Lung microvascular endothelial cell (primary cell): Measurements from ENCODE around the gene GRPEL2. TPM values are rescaled to one million over a fixed set of nuclear protein-coding genes. Genes with fewer than 3 reads are reported as not detected.
A peak's percentile ranks its signal among the peaks of the same experiment; 100 is the strongest.

Experiments
- DNase-seq, 2 donors: peaks; one replicate each; pipeline versions ENCODE4 v3.0.0 to v3.0.0-alpha.2; 2010; ENCODE audit warnings: low read depth in 2 of 2
- total RNA-seq: library from RNA; depleted of rRNA; stranded (reverse); fragments of >200 nt; gene quantifications from 2 replicates; pipeline ENCODE4 v1.2.1, GENCODE V29; 2014

Gene GRPEL2
- 39.7 and 128 TPM in 2 replicates for total RNA-seq

- DNase-seq = peak; percentile 92 to 93
Observed at GRCh38 chr5:149345147-149345891, at the start of gene GRPEL2. Gene GRPEL2, plus strand, starts transcription at chr5:149345499. Its CDS starts 41 bp downstream, at chr5:149345540.

DNA sequence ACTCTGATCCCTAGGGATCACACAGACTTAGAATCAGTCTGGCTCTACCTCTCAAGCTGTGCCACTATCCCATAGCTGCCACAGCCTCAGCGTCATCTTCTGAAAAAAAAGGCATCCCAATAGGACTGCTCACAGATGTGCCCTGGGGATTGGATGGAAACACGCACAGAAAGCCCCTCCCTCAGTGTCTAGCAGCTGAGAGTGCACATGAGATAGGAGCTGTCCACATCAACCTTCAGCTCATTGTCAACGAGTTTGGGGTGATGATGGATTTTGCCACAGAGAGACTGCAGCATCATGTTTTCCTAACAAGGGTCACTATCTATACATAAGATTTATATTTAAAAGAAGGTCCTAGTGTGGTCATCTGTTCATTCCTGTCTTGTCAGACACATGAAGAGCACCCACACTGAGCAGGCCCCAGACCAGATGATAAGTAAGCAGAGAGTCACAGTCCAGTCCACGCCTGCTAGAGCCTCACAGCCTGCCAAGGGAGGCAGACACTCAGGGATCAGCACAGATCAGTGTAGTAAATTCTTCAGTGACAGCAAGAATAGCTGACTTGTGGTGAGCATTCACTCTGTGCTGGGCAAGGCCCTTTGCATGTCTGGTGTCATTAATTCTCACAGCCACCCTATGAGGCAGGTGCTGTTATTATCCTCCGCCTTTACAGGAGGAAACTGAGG lies 47.8 kb upstream of the GRPEL2 start:
- peak in 1 of 2 donors; percentile 62 for DNase-seq

- no peak for DNase-seq
Observed at GRCh38 chr5:149298163-149298562, 47.1 kb upstream of the GRPEL2 start.

DNA sequence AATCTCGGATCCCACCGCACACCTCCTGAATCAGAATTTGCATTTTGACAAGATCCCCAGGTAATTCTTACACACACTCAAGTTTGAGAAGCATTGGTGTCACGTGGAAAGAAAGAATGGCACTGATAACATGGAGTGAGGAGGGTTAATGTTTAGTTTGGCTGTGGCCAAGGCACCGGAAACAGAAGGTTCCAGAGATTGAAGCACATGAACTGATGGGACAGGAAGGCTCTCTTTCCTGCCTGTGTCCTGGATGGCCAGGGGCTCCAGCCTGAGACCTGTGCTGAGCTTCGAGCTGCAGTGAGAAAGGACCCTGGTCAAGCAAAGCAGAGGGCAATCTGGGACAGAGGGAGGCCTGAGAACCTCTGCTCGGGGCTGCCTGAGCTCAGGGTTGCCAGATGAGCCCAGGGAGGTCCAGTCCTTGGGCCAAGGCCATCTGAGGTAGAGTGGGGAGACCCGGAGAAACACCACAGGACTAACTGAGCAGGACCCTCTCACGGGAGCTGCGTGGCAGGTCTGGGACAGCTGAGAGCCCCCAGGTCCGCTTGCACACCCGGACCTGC lies 46.4 kb upstream of the GRPEL2 start:
- peak; percentile 88 to 97 for DNase-seq

DNA sequence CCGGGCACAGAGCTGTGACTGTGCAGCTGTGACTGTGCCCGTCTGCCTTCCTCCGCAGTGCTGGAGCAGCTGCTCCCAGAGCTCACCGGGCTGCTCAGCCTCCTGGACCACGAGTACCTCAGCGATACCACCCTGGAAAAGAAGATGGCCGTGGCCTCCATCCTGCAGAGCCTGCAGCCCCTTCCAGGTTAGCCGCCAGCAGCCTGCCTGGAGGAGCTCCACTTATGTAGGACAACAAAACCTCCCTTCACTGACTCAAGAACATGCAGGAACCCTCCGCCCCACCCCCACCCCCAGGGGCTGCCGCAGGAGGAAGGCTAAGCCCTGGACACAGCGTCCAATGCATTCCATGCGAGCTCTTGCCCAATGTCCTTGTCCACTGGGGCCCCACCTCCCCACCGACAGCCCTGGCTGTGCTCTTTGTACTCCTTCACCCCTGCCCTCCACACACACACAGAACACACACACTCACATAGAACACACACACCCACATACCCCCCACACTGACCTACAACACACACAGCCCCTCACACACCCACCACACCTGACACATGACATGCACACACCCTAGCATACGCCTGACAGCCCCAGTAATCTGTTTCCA lies 45.7 kb upstream of the GRPEL2 start:
- DNase-seq = no peak

GRCh38 chr5:149300441-149300840 lies 44.9 kb upstream of the GRPEL2 start:
- no peak for DNase-seq

DNA sequence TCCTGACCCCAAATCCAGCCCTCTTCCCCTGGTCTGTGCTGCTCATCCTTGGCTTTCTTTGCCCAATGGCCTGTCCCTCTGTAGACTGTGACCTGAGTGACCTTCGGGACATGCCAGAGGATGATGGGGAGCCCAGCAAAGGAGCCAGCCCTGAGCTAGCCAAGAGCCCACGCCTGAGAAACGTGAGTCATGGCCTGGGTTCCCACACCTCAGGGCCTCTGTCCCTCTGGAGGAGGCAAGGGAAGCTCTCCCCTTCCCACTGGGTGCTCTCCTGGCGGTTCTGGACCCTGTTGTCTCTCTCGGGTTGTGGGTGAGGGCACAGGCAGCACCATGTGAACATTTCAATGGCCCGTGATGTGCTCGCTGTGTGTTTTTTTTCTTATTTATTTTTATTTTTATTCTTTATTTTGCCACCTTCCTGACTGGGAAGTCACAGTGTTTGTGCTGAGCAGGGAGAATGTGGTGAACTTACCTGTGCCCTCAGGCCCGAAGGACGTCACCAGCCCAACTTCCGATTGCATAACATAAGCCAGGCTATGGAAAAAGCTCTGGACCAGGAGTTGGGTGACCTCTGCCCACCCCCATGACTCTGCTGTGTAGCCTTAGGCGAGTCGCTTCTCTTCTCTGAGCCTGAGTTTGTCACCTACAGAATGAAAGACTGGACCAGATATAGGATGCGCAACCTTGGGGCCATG lies 44.1 kb upstream of the GRPEL2 start:
- DNase-seq = peak in 1 of 2 donors; percentile 74

- no peak for DNase-seq
Observed at GRCh38 chr5:149301744-149302380, 43.4 kb upstream of the GRPEL2 start.

GRCh38 chr5:149302641-149303040 lies 42.7 kb upstream of the GRPEL2 start:
- DNase-seq = no peak

GRCh38 chr5:149303210-149303609 lies 42.1 kb upstream of the GRPEL2 start:
- DNase-seq = no peak

DNA sequence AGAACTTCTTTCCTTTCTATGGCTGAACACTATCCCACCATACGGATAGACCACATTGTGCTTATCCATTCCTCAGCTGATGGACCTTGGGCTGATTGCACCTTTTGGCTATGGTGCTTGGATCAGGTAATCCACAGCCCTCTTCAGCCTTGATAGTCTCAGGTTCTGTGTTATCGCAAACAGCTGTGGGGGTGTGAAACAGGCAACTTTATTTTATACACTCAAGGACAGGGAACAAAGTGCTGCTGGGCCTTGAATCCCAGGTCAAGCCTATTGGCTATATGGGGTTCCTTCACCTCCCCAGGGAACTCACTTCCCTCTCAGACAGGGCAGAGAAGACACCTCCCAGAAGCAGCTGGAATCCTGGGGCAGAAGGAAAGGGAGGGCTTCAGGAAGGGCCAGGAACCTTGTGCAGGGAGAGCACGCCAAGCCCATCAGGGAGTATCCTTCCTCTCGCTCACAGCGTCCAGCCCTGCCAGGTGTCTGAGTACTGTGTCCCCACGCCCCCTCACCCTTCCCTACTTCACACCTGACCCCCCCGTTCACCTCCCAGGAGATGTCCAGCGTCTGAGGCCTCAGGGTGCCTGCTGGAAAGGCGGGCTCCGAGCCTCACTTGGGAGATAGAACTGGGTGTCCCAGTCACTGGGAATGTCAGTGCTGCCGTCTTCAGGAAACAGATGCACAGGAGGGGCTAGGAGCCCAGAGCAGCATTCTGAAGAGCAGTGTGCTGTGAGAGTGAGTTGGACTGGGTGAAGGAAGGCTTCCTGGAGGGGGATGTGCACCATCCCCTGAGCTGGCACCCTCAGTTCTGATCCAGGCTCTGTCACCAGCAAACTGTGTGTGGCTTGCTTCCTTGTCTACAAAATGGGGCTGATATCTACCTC lies 40.9 kb upstream of the GRPEL2 start:
- peak in 1 of 2 donors; percentile 60 for DNase-seq

GRCh38 chr5:149309354-149309753 lies 35.9 kb upstream of the GRPEL2 start:
- no peak for DNase-seq

GRCh38 chr5:149310488-149310887 lies 34.8 kb upstream of the GRPEL2 start:
- no peak for DNase-seq

DNA sequence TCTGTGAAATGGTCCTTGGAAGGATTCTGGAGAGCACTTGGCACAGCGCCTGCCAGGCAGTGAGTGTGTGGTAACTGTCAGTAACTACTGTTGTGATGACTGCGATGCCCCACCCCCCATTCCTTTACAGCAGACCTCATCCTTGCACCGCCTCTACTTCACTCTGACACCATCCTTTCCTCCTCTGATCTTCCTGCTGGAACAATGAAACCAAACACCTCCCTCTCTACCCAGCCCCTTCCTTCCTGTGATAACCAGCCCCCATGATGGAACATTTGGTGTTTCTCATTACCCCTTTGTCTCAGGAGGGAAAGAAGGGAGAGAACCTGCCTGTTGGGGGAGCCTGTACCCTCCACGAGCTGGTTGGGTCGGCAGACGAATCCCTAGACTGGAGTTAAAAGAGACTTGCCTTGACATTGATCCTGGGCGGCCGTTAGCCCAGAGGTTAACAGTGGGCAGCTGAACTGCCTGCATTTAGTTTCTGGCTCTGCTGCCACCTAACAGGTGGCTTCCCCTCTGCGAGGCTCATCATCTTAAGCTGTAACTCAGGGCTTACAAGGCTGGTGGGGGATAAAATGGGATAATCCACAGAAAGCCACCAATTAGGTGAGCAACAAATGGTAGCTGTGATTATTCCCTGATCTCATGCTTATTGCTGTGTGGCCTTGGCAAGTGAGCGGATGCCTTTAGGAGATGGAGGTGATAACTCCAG lies 34.2 kb upstream of the GRPEL2 start:
- peak; percentile 85 to 93 for DNase-seq

DNA sequence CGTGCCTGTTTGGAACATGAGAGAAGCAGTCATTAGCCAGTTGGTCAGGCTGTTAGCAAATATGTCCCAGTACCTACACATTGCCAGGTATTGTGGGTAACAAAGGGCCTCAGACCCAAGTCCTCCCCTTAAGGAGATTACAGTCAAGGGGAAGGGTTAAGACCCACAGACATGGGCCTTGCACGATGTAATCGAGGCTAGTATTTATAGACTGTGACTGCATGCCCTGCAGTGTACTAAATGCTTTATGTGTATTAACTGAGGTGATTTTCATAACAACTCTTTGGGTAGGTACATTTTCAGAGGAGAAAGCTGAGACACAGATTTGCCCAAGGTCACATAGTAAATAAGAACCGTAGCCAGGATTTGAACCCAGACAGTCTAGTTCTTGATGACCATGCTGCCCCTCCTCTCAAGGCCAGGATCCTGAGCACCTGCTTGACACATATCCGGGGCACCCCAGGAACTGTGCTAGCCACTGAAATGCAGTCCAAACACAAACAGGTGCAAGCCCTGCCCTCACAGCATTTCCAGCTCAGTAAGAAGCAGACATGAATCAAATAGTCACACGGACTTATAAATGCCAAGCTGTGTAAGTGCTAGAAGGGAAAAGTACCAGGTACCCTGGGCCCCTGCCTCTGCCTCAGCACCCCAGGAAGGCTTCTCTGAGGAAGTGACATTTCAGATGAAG lies 32.0 kb upstream of the GRPEL2 start:
- no peak for DNase-seq

- no peak for DNase-seq
Observed at GRCh38 chr5:149314571-149315111, 30.7 kb upstream of the GRPEL2 start.

- DNase-seq = no peak
Observed at GRCh38 chr5:149315753-149316152, 29.5 kb upstream of the GRPEL2 start.

GRCh38 chr5:149317281-149318048 lies 27.8 kb upstream of the GRPEL2 start:
- DNase-seq = peak; percentile 57 to 62
